Measurements from ENCODE around the gene ATP11A.

GRCh38 chr13:112814905-112815585 is 125.2 kb downstream of the ATP11A start:
- TF ChIP-seq CTCF (IDR thresholded peaks at IDR 0.05 in 8 of 11, conservative IDR thresholded peaks at IDR 0.05 in 3 of 11) (no peak), POLR2AphosphoS5 (IDR thresholded peaks at IDR 0.05) (no peak), POLR2A (IDR thresholded peaks at IDR 0.05) (no peak)
